ENCODE results near the gene OGFR. TPM values are rescaled to one million over a fixed set of nuclear protein-coding genes. Genes with fewer than 3 reads are reported as not detected.
A peak's percentile ranks its signal among the peaks of the same experiment; 100 is the strongest.

The OGFR gene
- total RNA-seq, 2 experiments from 2014 or later, result 82.4 to 84.9 TPM

DNA sequence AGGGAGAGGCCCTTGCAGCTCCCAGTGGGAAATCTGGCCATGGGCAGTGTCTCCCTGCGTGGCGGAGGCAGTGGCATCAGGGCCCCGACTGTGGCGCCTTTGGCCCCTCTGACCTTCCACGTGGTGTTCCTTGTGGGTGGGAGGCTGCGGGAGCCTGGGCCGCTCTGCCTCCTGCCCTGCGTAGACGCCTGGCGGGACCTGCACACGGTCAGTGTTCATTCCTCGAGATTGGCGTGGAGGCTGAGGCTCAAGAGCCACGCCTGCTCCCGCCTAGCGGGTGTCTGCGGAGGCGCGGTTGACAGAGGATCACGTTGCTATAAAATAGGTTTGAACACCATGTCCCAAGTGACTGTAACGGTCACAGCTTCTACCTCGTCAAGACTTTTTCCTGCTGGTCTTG, 26.2 kb downstream of the OGFR start:
- no peaks in the 10 kb centered on the region for H3K36me3 Mint-ChIP-seq (ENCODE audit: low read depth)
- no peaks in the 10 kb centered on the region for H3K9me3 Mint-ChIP-seq
- no peak for DNase-seq
- H3K27me3 Mint-ChIP-seq, result no peaks in the 10 kb centered on the region
- H3K27ac Mint-ChIP-seq, result no peak overlapping the region
- H3K4me1 Mint-ChIP-seq, result peaks cover 11% of the 10 kb centered on the region
- no peak overlapping the region for H3K4me3 Mint-ChIP-seq
- ChIA-PET POLR2A (no interaction called here), CTCF (no interaction called here)

- Mint-ChIP-seq H3K9me3 (no peaks in the 10 kb centered on the region), H3K4me3 (no peak overlapping the region), H3K27ac (no peak overlapping the region), H3K36me3 (ENCODE audit: low read depth) (no peaks in the 10 kb centered on the region), H3K27me3 (no peaks in the 10 kb centered on the region), H3K4me1 (peaks cover 11% of the 10 kb centered on the region)
- no peak for DNase-seq
- ChIA-PET CTCF (interaction anchor here (1.4 kb wide), 1 partner anchor 16 kb away, joined by 4 read pairs; no protein-coding TSS in a partner anchor), POLR2A (no interaction called here)
Observed at GRCh38 chr20:62831361-62831788, 26.7 kb downstream of the OGFR start.

DNA sequence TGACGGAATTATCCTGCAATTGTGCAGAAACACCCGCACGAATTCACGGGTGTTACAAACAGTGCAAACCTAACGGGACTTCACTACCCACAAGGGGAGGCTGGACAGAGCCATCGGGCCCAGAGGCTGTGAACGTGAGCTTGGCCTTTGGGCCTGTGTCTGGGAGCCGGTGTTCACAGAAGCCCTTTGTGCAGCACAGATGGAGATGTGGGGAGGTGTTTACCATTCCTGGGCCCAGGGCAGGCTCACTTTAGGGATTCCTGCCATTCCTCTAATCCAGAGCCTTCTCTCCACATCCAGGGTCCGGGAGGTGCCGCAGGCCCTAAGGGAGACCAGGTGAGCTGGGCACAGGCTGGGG, 27.2 kb downstream of the OGFR start:
- ChIA-PET CTCF (interaction anchor here (1.0 to 1.4 kb wide), 2 partner anchors 16 to 421 kb away, joined by 3 to 4 read pairs; no protein-coding TSS in a partner anchor), POLR2A (no interaction called here)
- no peak overlapping the region for H3K27ac Mint-ChIP-seq
- no peak overlapping the region for H3K4me3 Mint-ChIP-seq
- H3K36me3 Mint-ChIP-seq (ENCODE audit: low read depth), result no peaks in the 10 kb centered on the region
- no peaks in the 10 kb centered on the region for H3K9me3 Mint-ChIP-seq
- peaks cover 11% of the 10 kb centered on the region for H3K4me1 Mint-ChIP-seq
- no peak for DNase-seq
- H3K27me3 Mint-ChIP-seq, result no peaks in the 10 kb centered on the region

- DNase-seq, result peak; percentile 38
- Mint-ChIP-seq H3K27me3 (no peaks in the 10 kb centered on the region), H3K27ac (no peak overlapping the region), H3K36me3 (ENCODE audit: low read depth) (no peaks in the 10 kb centered on the region), H3K9me3 (no peaks in the 10 kb centered on the region), H3K4me1 (peaks cover 11% of the 10 kb centered on the region), H3K4me3 (no peak overlapping the region)
- ChIA-PET CTCF (interaction anchor here (0.7 to 1.4 kb wide), 4 partner anchors 10 to 422 kb away, joined by 3 to 4 read pairs (median 4); no protein-coding TSS in a partner anchor), POLR2A (no interaction called here)
Observed at GRCh38 chr20:62832212-62832922, 27.7 kb downstream of the OGFR start.

DNA sequence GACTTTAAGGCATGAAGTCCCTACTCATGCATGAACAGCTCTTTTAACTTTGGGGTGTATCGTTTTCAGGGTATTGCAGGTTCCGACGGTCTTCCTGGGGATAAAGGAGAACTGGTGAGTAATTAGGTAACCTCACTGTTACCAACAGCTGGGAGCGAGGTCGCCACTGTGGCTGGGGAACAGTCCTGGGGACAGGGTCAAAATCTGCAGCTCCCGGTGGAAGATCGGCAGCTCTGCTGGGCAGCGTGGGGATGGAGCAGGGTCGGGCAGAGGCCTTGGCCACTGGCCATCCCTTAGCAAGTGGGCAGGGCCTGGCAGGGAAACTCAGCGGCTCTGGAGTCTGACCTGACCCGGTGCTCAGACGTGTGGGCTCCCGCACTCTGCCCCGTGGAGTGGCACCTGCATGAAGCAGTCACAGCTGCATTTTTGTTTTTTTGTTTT, 28.3 kb downstream of the OGFR start:
- ChIA-PET POLR2A (no interaction called here), CTCF (interaction anchor here (0.7 to 1.4 kb wide), 4 partner anchors 10 to 422 kb away, joined by 3 to 4 read pairs (median 4); no protein-coding TSS in a partner anchor)
- Mint-ChIP-seq H3K36me3 (ENCODE audit: low read depth) (no peaks in the 10 kb centered on the region), H3K27ac (no peak overlapping the region), H3K9me3 (no peaks in the 10 kb centered on the region), H3K27me3 (no peaks in the 10 kb centered on the region), H3K4me3 (no peak overlapping the region), H3K4me1 (peaks cover 11% of the 10 kb centered on the region)
- no peak for DNase-seq

DNA sequence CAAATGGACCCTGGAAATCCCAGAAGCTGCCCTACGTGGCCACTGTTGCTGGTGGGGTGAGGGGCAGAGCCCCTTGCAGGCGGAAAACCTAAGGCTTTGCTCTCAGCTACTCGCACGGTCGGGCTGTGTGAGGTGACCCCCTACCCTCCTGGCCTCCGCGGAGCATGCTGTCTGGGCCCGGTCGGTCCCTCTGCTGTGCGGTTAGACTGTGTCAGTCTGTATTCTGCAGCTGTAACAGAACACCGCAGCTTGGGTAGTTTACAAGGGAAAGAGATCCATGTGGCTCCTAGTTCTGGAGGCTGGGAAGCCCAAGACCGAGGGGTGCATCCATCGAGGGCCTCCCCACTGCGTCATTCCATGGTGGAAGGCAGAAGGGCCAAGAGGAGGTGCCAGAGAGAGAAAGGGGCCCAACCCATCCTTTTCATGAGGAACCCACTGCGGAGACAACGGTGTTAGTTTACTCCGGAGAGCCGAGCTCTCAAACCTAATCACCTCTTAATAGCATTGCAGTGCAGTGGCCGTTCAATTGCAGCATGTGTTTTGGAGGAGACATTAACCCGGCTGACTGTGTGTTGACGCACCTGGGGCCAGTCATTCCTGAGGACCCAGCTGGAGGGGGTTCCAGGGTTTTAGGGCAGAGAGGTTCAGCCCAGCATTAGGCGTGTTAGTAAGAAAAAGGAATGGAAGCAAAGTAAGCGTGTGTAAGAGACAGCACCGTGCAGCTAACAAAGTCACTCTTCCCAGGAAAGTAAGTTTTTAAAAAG, 30.5 kb downstream of the OGFR start:
- H3K4me1 Mint-ChIP-seq, result peaks cover 11% of the 10 kb centered on the region
- no peaks in the 10 kb centered on the region for H3K27me3 Mint-ChIP-seq
- H3K9me3 Mint-ChIP-seq, result no peaks in the 10 kb centered on the region
- ChIA-PET POLR2A (interaction anchor here (0.6 kb wide), 1 partner anchor 14 kb away, joined by 4 read pairs; no protein-coding TSS in a partner anchor), CTCF (no interaction called here)
- no peaks in the 10 kb centered on the region for H3K36me3 Mint-ChIP-seq (ENCODE audit: low read depth)
- H3K27ac Mint-ChIP-seq, result no peak overlapping the region
- H3K4me3 Mint-ChIP-seq, result no peak overlapping the region
- DNase-seq, result no peak

DNA sequence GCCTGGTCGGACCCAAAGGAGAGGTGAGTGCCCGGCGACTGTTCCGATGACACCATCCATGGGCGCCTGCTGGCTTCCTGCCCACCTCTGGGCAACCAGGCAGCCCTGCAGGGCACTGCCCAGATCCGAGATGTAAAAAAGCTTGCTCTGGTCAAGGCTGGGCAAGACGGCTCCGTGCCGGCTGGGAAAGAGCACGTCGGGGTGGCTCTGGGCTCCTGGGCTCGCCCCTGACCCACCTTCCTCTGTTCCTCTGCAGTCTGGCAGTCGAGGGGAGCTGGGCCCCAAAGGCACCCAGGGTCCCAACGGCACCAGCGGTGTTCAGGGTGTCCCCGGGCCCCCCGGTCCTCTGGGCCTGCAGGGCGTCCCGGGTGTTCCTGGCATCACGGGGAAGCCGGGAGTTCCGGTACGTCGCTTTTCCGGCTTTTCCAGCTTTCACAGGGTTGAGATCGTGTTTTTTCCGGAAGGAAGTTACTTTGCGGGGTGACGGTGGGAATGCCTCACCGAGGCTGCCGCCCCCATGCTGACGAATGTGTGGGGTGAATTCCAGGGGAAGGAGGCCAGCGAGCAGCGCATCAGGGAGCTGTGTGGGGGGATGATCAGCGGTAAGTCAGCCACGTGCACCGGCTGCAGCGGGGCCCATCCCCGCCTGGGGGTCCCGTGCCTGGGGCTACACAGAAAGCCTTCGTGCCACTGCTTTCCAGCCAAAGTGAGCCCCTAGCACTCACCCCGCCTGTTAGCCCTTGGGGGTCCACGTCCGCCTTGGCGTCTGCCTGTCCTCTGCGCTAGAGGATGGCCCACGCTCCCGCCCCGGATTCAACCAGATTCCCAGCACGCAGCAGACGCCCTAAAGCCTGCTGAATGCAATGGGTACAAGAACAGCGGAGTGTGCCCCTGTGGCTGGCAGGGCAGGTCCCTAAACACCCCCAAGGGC, 31.6 kb downstream of the OGFR start:
- Mint-ChIP-seq H3K4me1 (peaks cover 11% of the 10 kb centered on the region), H3K4me3 (no peak overlapping the region), H3K9me3 (no peaks in the 10 kb centered on the region), H3K36me3 (ENCODE audit: low read depth) (no peaks in the 10 kb centered on the region), H3K27ac (no peak overlapping the region), H3K27me3 (no peaks in the 10 kb centered on the region)
- ChIA-PET CTCF (no interaction called here), POLR2A (no interaction called here)
- DNase-seq, result no peak

- DNase-seq, result no peak
- H3K9me3 Mint-ChIP-seq, result no peaks in the 10 kb centered on the region
- H3K27me3 Mint-ChIP-seq, result no peaks in the 10 kb centered on the region
- H3K27ac Mint-ChIP-seq, result no peak overlapping the region
- peaks cover 8% of the 10 kb centered on the region for H3K4me1 Mint-ChIP-seq
- ChIA-PET CTCF (no interaction called here), POLR2A (no interaction called here)
- no peaks in the 10 kb centered on the region for H3K36me3 Mint-ChIP-seq (ENCODE audit: low read depth)
- no peak overlapping the region for H3K4me3 Mint-ChIP-seq
Observed at GRCh38 chr20:62836967-62837490, 32.4 kb downstream of the OGFR start.

- no peaks in the 10 kb centered on the region for H3K27me3 Mint-ChIP-seq
- H3K36me3 Mint-ChIP-seq (ENCODE audit: low read depth), result no peaks in the 10 kb centered on the region
- POLR2A ChIA-PET, result no interaction called here
- no peaks in the 10 kb centered on the region for H3K9me3 Mint-ChIP-seq
- no peak for DNase-seq
- no peak overlapping the region for H3K4me3 Mint-ChIP-seq
- no peak overlapping the region for H3K27ac Mint-ChIP-seq
- CTCF ChIA-PET, result no interaction called here
- H3K4me1 Mint-ChIP-seq, result peaks cover 2% of the 10 kb centered on the region
Observed at GRCh38 chr20:62837790-62838127, 33.1 kb downstream of the OGFR start.

DNA sequence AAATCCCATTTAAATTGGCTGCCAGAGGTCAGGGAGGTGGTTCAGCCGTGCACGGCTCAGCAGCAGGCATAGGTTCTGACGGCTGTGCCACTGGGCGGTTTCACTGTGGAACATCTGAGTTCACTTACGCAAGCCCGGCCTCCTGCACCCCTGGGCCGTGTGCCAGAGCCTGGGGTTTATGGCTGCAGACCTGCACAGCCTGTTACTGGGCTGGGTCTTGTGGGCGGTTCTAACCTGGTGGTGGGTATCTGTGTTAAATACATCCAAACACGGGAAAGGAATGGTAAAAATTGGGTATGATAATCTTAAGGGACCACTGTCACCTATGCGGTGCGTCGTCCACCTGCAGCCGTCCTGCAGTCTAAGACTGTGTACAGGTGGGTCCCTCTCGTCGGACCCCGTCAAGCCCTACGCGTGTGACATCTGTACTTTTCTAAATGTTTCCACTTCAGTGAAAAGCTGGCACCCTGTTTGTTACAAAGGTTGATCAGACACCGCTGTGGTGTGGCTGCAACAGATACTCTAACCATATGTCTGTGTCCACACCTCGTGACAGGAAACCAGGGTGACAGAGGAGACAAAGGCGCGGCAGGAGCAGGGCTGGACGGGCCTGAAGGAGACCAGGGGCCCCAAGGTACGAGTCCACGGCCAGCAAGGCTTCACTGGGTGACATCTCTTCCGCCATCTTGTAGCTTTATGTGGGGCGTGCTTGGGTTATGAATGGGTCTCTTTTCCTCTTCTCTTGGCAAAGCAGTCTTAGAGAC, 33.7 kb downstream of the OGFR start:
- H3K27me3 Mint-ChIP-seq, result no peaks in the 10 kb centered on the region
- H3K9me3 Mint-ChIP-seq, result no peaks in the 10 kb centered on the region
- no peak overlapping the region for H3K4me3 Mint-ChIP-seq
- CTCF ChIA-PET, result no interaction called here
- DNase-seq, result no peak
- no peak overlapping the region for H3K27ac Mint-ChIP-seq
- POLR2A ChIA-PET, result no interaction called here
- no peaks in the 10 kb centered on the region for H3K4me1 Mint-ChIP-seq
- no peaks in the 10 kb centered on the region for H3K36me3 Mint-ChIP-seq (ENCODE audit: low read depth)

GRCh38 chr20:62839261-62839660, 34.6 kb downstream of the OGFR start:
- Mint-ChIP-seq H3K36me3 (ENCODE audit: low read depth) (no peaks in the 10 kb centered on the region), H3K4me1 (no peaks in the 10 kb centered on the region), H3K27ac (no peak overlapping the region), H3K9me3 (no peaks in the 10 kb centered on the region), H3K4me3 (no peak overlapping the region), H3K27me3 (no peaks in the 10 kb centered on the region)
- no peak for DNase-seq
- CTCF ChIA-PET, result no interaction called here
- POLR2A ChIA-PET, result no interaction called here

DNA sequence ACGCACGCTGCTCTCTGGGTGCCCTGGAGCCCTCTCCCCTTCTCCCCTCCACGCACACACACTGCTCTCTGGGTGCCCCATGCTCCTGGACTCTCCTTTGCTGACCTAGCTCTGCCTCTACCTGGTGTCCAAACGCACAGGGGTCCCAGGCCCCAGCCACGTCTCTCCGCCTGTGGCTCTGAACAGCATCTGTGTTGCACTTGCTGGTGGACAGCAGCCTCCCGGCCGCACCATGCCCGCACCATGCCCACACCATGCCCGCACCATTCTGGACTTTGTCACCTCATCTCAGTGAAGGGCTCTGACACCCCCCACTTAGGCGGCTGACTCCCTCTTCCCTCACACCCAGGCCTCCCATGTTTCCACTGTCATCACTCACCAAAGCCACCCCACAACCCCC, 35.2 kb downstream of the OGFR start:
- no peaks in the 10 kb centered on the region for H3K4me1 Mint-ChIP-seq
- H3K9me3 Mint-ChIP-seq, result no peaks in the 10 kb centered on the region
- POLR2A ChIA-PET, result no interaction called here
- CTCF ChIA-PET, result no interaction called here
- no peak overlapping the region for H3K27ac Mint-ChIP-seq
- H3K27me3 Mint-ChIP-seq, result no peaks in the 10 kb centered on the region
- no peak overlapping the region for H3K4me3 Mint-ChIP-seq
- DNase-seq, result no peak
- no peaks in the 10 kb centered on the region for H3K36me3 Mint-ChIP-seq (ENCODE audit: low read depth)

All from activated CD4-positive, alpha-beta T cell treated with anti-CD3 and anti-CD28 coated beads, Interleukin-2, amount 10 ng/mL, durations not matched to agents 7 days and 5 days (primary cell).